ENCODE results near the gene OTULINL.
"Not testable (repeated sequence)": the region's sequence is repeated elsewhere in the genome, so short reads cannot be mapped to it uniquely, and the experiment has no call there.

The OTULINL gene

GRCh38 chr5:14581106-14581890, at the start of gene OTULINL:
OTULINL (plus strand) TSS chr5:14581792; CDS start chr5:14581895, 103 bp downstream.
- peak; percentile 82 for DNase-seq (ENCODE audit: low read depth)

DNA sequence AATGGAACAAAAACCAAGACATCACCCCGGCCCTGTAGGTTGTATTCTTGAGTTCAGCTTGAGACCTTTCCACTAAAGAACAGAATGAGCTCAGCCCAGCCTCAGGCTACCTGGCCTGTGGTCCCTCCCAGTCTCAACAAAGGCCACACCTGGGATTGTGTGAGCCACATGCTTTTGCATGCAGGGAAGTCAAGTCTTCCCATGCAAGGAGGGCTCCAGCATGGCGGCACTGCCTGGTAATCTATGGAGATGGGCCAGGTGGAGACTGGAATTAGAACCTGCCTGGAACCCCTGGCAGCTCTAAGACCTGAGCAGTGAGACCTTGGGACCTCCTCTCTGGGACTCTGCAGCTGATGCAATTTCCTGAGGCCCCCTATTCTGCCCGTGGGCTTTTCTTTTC, 49.4 kb upstream of the OTULINL start:
- DNase-seq (ENCODE audit: low read depth): no peak

- DNase-seq (ENCODE audit: low read depth): no peak
These were observed 46.8 kb upstream of the OTULINL start for GRCh38 chr5:14534773-14535172.

DNA sequence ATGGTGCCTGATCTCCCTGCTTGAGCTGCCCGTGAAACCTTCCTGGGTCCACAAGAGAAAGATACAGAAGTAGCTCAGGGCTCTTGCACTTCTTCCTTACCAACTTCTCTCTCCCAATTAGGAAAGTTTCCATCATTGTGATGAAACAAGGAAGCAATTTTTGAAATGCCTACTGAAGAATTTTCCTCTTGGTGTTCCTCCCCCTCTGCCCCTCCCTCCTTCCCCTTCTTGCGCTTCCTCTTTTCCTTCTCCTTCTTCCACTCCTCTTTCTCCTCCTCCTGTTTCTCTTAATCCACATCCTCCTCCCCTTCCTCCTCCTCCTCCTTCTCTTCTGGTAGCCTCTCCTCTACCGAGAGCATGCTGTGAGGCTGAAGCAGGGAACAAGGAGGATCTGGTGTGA, 36.3 kb upstream of the OTULINL start:
- no peak for DNase-seq (ENCODE audit: low read depth)

GRCh38 chr5:14545862-14546261, 35.7 kb upstream of the OTULINL start:
- no peak for DNase-seq (ENCODE audit: low read depth)

- DNase-seq (ENCODE audit: low read depth): no peak
These were observed 33.9 kb upstream of the OTULINL start for GRCh38 chr5:14547666-14548065.

DNA sequence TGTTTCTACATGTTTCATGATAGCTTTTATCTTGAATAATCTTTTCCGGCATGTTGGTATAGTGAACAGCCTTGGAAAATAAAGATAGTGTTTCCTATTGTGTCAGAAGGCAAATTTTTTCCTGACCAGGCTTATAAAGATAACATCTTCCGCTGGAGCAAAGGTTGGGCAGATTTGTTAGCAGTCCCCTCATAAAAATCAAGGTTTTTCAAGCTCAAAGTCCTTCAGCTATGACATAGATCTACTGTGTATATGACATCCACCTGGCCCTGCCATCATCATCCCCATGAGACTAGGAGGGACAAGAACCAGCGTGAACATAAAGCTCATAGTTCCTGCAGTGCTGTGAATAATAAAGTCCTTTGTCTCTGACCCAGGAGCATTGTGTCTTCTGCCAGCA, 30.4 kb upstream of the OTULINL start:
- no peak for DNase-seq (ENCODE audit: low read depth)

- no peak for DNase-seq (ENCODE audit: low read depth)
These were observed 29.6 kb upstream of the OTULINL start for GRCh38 chr5:14552017-14552416.

- not testable (repeated sequence) for DNase-seq (ENCODE audit: low read depth)
These were observed 27.3 kb upstream of the OTULINL start for GRCh38 chr5:14554288-14554687.

DNA sequence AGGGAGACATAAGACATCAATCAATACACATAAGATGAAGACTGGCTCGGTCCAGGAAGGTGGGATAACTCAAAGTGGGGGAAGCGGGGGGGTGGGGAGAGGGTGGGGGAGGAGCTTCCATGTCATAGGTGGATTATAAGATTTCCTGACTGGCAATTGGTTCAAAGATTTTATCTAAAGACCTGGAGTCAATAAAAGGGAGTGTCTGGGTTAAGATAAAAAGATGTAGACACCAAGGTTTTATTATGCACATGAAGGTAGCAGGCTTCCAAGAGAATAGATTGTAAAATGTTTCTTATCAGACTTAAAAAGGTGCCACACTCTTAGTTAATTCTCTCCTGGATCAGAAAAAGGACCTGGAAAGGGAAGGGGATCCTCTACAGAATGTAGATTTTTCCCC, 25.6 kb upstream of the OTULINL start:
- DNase-seq (ENCODE audit: low read depth): no peak

DNA sequence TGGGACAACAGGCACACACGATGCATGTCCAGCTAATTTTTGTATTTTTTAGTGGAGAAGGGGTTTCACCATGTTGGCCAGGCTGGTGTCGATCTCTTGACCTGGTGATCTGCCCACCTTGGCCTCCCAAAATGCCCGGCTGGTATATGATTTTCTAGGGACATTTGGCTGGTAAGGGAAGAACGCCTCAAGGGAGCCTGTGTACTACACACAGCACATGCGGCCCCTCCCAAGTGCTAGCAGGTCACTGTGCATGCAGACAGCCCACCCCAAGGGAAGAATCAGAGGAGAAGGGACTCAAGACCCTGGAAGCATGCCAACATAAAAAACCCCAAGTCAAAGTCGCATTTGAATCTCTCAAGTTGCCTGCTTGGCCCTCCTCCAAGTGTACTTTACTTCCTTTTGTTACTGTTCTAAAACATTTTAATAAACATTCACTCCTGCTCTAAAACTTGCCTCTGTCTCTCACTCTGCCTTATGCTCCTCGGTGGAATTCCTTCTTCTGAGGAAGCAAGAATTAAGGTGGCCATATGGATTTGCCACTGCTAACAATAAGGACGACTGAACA, 24.3 kb upstream of the OTULINL start:
- DNase-seq (ENCODE audit: low read depth): no peak

DNA sequence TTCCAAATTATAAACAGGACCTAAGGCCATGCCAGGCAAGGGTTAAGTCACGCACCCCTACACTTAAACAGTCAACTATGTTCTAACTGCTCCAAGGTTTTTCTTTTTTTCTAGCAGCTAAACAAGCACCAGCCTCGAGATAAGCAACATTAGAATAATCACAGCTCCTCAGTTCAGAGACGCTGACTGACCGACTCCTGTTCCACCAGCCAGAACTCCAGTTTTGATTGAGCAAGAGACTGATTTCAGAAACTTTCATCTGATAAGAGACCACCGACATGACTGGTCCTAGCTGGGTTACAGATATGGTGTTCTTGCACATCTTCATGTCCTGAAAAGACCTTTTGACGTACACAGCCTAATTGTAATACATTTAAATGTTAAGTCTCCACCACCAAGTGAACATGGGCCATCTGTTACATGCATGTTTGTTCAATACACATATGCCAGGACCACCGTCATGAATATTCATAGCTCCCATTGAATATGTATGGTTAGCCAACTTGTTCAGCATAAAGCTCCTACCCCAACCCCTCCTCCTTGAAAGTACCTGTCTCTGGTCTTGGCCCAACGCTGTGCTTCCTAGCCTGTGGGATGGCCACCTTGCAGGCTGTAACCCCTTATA, 23.7 kb upstream of the OTULINL start:
- DNase-seq (ENCODE audit: low read depth): no peak

DNA sequence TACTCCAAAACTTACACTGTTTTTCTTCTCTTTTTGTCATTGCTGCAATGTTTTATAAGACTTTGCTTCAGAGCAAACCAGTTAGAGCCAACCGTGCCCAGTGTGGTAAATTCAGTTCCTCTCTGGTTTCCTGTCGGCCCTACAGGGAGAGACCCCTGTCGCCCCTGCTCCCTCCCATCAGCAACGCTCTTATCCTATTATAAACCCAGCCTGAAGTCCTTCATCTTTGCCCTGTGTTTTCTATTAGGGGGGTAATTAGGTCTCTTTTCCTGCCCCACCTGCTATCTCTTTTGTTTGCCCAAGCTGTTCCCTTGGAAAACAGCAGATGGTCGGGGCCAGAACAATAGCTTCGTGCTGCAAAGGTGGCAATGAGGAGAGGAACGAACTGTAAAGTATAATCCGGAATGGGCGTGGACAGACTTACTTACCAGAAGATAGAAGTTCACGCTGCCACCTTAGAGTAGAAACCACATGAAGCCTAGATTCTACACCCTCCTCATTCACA, 21.4 kb upstream of the OTULINL start:
- no peak for DNase-seq (ENCODE audit: low read depth)

GRCh38 chr5:14561741-14562140, 19.9 kb upstream of the OTULINL start:
- DNase-seq (ENCODE audit: low read depth): no peak

- DNase-seq (ENCODE audit: low read depth): no peak
These were observed 13.3 kb upstream of the OTULINL start for GRCh38 chr5:14568333-14568732.

DNA sequence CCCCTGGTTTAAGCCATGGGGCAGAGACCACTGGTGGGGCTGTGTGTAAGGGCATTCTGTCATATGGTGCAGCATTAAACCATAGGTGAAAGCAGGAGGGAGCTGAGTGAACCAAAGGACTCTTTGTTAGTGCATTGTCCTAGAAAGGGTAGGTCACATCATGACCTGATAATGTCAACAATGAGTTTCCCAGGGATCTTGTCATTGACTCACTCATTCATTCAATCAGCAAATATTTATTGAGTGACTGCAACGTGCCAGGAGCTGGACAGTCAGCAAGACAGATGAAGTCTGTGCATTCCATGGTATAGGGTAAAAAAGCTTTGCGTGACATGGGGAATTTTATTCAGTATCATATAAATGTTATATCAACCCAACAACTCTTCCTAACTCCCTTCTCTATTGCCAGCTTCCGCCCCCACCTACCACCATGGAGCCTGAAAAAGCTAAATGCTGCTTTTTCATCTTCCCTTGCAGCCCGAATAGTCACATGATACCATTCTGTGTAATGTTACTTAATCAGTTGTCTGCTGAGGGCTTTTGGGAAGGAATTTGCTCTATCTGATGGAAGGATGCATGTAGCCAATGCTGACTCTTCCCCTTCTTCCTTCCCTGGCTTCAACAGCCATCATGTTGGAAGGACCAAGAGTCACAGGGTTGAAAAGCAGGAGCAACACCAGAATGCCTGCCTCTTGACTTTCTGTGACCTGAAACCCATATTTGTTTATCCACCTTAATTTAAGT, 11.5 kb upstream of the OTULINL start:
- no peak for DNase-seq (ENCODE audit: low read depth)

DNA sequence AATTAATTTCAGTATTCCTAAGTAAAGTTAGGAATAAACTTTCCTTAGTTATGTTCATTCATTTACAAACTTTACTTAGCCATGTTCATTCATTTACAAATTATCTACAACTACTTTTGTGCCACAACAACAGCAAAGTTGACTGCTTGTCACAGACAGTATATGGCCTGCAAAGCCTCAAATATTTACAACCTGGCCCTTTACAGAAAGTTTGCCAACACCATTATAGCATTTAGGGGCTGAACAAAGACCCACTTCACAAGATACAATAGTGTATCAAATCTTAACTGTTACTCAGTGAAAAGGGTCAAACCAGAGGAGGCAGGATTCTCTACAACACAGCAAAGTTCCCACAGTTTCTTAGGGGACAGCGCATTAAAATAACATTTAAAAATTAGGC, 9.7 kb upstream of the OTULINL start:
- DNase-seq (ENCODE audit: low read depth): no peak

DNA sequence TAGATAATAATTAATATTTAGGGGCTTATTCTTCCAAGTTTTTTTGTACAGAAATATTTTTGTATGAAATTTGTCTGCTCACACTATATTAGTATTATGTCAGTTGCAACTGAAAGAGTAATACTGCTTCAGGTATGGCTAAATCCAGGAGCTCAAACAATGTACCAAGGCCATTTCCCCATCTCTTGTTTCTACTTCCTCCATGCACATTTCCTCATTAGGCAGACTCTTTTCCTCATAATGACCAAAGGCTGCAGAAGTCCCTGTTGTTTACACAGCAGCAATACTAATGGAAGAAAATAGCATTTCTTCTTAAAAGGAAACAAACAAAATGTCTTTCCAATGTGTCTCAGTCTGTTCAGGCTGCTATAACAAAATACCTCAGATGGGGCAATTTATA, 9.2 kb upstream of the OTULINL start:
- no peak for DNase-seq (ENCODE audit: low read depth)

- DNase-seq (ENCODE audit: low read depth): no peak
These were observed 8.8 kb upstream of the OTULINL start for GRCh38 chr5:14572836-14573235.

- DNase-seq (ENCODE audit: low read depth): no peak
These were observed 7.5 kb upstream of the OTULINL start for GRCh38 chr5:14574096-14574495.

DNA sequence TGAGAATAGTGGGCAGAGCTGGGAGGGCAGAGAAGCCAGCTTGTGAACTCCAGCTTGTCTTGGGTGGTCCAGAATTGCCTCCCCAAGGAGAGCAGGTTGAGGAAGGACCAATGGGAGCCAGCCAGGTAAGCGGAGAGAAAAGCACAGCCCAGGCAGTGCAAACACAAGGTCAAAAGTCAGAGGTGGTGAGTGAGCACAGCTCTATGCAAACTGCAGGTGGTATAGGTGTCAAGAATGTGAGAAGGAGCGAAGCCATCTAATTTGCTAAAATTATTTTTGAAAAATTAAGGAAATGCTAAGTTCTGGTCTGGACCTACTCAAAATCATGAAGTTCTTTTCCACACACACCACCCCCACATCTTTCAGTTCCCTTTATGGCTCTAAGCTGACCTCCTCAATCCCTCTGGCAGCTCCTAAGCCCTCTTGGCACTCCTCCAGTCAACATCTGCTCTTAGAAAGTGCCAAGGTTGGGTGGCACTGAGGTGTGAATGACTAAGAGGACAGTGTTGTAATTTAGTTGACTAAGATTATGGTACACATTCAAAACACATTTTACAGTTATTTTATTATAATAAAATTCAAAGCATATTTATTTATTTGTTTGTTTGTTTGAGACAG, 6.6 kb upstream of the OTULINL start:
- DNase-seq (ENCODE audit: low read depth): no peak

DNA sequence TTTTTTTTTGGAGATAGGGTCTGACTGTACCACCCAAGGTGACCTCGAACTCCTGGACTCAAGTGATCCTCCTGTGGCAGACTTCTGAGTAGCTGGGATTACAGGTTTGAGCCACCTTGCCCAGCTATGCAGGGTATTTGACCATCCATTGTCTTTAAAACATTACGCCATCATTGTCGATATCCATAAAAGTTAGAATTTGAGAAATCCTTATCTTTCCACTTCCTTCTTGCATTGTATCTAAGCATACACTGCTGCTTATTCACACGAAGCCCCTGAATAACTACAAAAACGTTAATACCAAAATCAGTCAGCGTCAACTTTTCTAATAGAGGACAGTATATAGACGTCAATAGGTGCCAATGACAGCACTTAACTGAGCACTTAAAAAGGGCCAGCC, 5.4 kb upstream of the OTULINL start:
- DNase-seq (ENCODE audit: low read depth): no peak
